Measurements from ENCODE around the gene GPR132.

DNA sequence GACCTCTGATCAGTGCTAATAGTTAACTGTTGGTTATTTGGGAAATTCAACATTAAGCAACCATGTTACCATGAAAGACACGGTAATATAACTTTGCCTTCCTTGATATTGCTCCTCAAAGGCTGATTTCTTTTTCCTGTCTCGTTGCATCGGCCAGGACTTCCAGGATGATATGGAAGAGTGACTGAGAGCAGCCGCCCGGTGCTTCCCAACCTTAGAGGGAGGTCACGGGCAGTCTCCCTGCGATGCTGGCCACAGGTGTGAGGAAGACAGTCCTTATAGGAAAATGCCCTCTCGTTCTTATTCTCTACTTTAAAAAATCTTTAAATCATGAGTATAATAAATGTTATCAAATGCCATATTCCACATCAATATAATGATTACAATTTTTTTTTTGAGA lies 33.1 kb upstream of the GPR132 start:
- TF ChIP-seq, protein P1, sequence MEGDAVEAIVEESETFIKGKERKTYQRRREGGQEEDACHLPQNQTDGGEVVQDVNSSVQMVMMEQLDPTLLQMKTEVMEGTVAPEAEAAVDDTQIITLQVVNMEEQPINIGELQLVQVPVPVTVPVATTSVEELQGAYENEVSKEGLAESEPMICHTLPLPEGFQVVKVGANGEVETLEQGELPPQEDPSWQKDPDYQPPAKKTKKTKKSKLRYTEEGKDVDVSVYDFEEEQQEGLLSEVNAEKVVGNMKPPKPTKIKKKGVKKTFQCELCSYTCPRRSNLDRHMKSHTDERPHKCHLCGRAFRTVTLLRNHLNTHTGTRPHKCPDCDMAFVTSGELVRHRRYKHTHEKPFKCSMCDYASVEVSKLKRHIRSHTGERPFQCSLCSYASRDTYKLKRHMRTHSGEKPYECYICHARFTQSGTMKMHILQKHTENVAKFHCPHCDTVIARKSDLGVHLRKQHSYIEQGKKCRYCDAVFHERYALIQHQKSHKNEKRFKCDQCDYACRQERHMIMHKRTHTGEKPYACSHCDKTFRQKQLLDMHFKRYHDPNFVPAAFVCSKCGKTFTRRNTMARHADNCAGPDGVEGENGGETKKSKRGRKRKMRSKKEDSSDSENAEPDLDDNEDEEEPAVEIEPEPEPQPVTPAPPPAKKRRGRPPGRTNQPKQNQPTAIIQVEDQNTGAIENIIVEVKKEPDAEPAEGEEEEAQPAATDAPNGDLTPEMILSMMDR (IDR thresholded peaks at IDR 0.05), result no peak
- no peak for TF ChIP-seq POLR2A (IDR thresholded peaks at IDR 0.05)

Measured in vagina (tissue), 2 donors.